Measurements from ENCODE around the gene GLT1D1. TPM values are rescaled to one million over a fixed set of nuclear protein-coding genes. Genes with fewer than 3 reads are reported as not detected.

The GLT1D1 gene
- total and polyA plus RNA-seq, 2 donors (not counting 3 experiments of a cell fraction or from before 2014, with no cell fraction given), result not detected

GRCh38 chr12:128879898-128880764 lies 26.9 kb downstream of the GLT1D1 start:
- ChIA-PET CTCF (no interaction called here), POLR2A (no interaction called here)
- Histone ChIP-seq H3K27ac (ENCODE audit: insufficient read depth, low read depth, low read length) (no peak overlapping the region), H3K9me3 (replicated peaks; ENCODE audit: control insufficient read depth, insufficient read depth, low read length) (no peaks in the 10 kb centered on the region), H3K4me1 (ENCODE audit: control insufficient read depth, extremely low read depth, insufficient read depth, low read length) (no peaks in the 10 kb centered on the region), H4K20me1 (replicated peaks; ENCODE audit: control insufficient read depth, extremely low read depth, insufficient read depth, low read length) (no peaks in the 10 kb centered on the region), H3K36me3 (ENCODE audit: control insufficient read depth in 2 of 2, extremely low read depth in 1 of 2, insufficient read depth in 2 of 2, low read length in 2 of 2) (no peaks in the 10 kb centered on the region), H3K9me1 (replicated peaks; ENCODE audit: control insufficient read depth, extremely low read depth, insufficient read depth, low read length) (no peaks in the 10 kb centered on the region), H3K27me3 (ENCODE audit: control insufficient read depth in 2 of 2, insufficient read depth in 2 of 2, low read length in 2 of 2) (no peaks in the 10 kb centered on the region), H3K4me3 (replicated peaks in 1 of 3; ENCODE audit: insufficient read depth in 1 of 3, low read depth in 1 of 3, low read length in 3 of 3) (no peak overlapping the region), H3K9ac (replicated peaks; ENCODE audit: extremely low read depth, insufficient read depth, low read length) (no peak overlapping the region), H2AFZ (ENCODE audit: low read depth, low read length) (no peak overlapping the region), H3K4me2 (ENCODE audit: insufficient read depth, low read length) (no peak overlapping the region), H3K79me2 (ENCODE audit: control insufficient read depth, insufficient read depth, low read length) (no peaks in the 10 kb centered on the region)
- DNase-seq (ENCODE audit: low read depth, low spot score) (no peak), FAIRE-seq (no peak)
- intact Hi-C loops (cut with micrococcal nuclease), result no loop called here
- BruUV-seq (replicated peaks), result no TSS peak
- no peak for TF ChIP-seq FOS (IDR thresholded peaks at IDR 0.05; ENCODE audit: borderline replicate concordance, insufficient read depth, low read length)
- TF ChIP-seq POLR2A (IDR thresholded peaks at IDR 0.05; ENCODE audit: low read depth, low read length), result no peak
- no peak for TF ChIP-seq GATA2 (IDR thresholded peaks at IDR 0.05; ENCODE audit: insufficient read depth, insufficient read length, low read depth, low read length)
- no peak for TF ChIP-seq CTCF (IDR thresholded peaks at IDR 0.05; ENCODE audit: extremely low read depth in 1 of 2, insufficient read depth in 1 of 2, low read depth in 1 of 2, low read length in 2 of 2)
- no peak for TF ChIP-seq EZH2 (IDR thresholded peaks at IDR 0.05; ENCODE audit: borderline replicate concordance, low read depth, low read length, severe bottlenecking)
- no peak for TF ChIP-seq MYC (IDR thresholded peaks at IDR 0.05; ENCODE audit: low read depth, low read length)
- no peak for TF ChIP-seq POLR2AphosphoS5 (IDR thresholded peaks at IDR 0.05; ENCODE audit: insufficient read depth, low read depth, low read length)
- no peak for TF ChIP-seq MAX (IDR thresholded peaks at IDR 0.05; ENCODE audit: insufficient read depth, insufficient read length)
- TF ChIP-seq JUN (IDR thresholded peaks at IDR 0.05; ENCODE audit: borderline replicate concordance, insufficient read depth, insufficient read length, low read depth), result no peak
- dilution Hi-C loops (cut with MboI; ENCODE audit: extremely low pct_ligation_motif_present, low sequenced_read_pairs), result no loop called here

Measured in endothelial cell of umbilical vein (primary cell).